ENCODE results near the gene SLC30A1.
"Not testable (repeated sequence)": the region's sequence is repeated elsewhere in the genome, so short reads cannot be mapped to it uniquely, and the experiment has no call there.

The SLC30A1 gene

GRCh38 chr1:211583011-211583992 lies 4.3 kb upstream of the SLC30A1 start:
- DNase-seq (ENCODE audit: low read depth in 2 of 2) = no peak

GRCh38 chr1:211581526-211581925 lies 2.6 kb upstream of the SLC30A1 start:
- DNase-seq (ENCODE audit: low read depth in 2 of 2) = no peak

GRCh38 chr1:211580303-211580687 lies 1.3 kb upstream of the SLC30A1 start:
- DNase-seq (ENCODE audit: low read depth in 2 of 2) = no peak

- no peak for DNase-seq (ENCODE audit: low read depth in 2 of 2)
These were observed 710 bp upstream of the SLC30A1 start for GRCh38 chr1:211579440-211580302.

- peak; percentile 29 to 46 for DNase-seq (ENCODE audit: low read depth in 2 of 2)
These were observed 932 bp downstream of the SLC30A1 start for GRCh38 chr1:211577819-211578639.

- DNase-seq (ENCODE audit: low read depth in 2 of 2) = no peak
These were observed 1.6 kb downstream of the SLC30A1 start for GRCh38 chr1:211577277-211577818.

GRCh38 chr1:211576717-211577116 lies 2.2 kb downstream of the SLC30A1 start:
- DNase-seq (ENCODE audit: low read depth in 2 of 2) = no peak

- DNase-seq (ENCODE audit: low read depth in 2 of 2) = no peak
These were observed 4.3 kb downstream of the SLC30A1 start for GRCh38 chr1:211574705-211575104.

GRCh38 chr1:211571998-211572397 lies 7.0 kb downstream of the SLC30A1 start:
- DNase-seq (ENCODE audit: low read depth in 2 of 2) = no peak

- DNase-seq (ENCODE audit: low read depth in 2 of 2) = not testable (repeated sequence)
These were observed 8.6 kb downstream of the SLC30A1 start for GRCh38 chr1:211570378-211570777.

GRCh38 chr1:211566431-211567025 lies 12.4 kb downstream of the SLC30A1 start:
- DNase-seq (ENCODE audit: low read depth in 2 of 2) = no peak

- no peak for DNase-seq (ENCODE audit: low read depth in 2 of 2)
These were observed 14.9 kb downstream of the SLC30A1 start for GRCh38 chr1:211564084-211564483.

- DNase-seq (ENCODE audit: low read depth in 2 of 2) = no peak
These were observed 19.5 kb downstream of the SLC30A1 start for GRCh38 chr1:211559222-211560010.

- no peak for DNase-seq (ENCODE audit: low read depth in 2 of 2)
These were observed 20.9 kb downstream of the SLC30A1 start for GRCh38 chr1:211557894-211558625.

GRCh38 chr1:211553549-211553948 lies 25.4 kb downstream of the SLC30A1 start:
- DNase-seq (ENCODE audit: low read depth in 2 of 2) = no peak

- DNase-seq (ENCODE audit: low read depth in 2 of 2) = no peak
These were observed 27.1 kb downstream of the SLC30A1 start for GRCh38 chr1:211551638-211552460.

GRCh38 chr1:211549092-211549711 lies 29.8 kb downstream of the SLC30A1 start:
- DNase-seq (ENCODE audit: low read depth in 2 of 2) = no peak
